GM13976 (cell line): ENCODE data around the gene PSME2.

Source experiments
- DNase-seq: peaks from one replicate; pipeline ENCODE4 v3.0.0; 2012; ENCODE audit warnings: low spot score
- CTCF ChIP-seq: IDR thresholded peaks from 2 replicates; pipeline ENCODE4 v1.5.1; 2012; ENCODE audit warnings: borderline replicate concordance, mild to moderate bottlenecking; ENCODE audit not compliant: insufficient read depth; ENCODE audit errors: extremely low read depth, missing control alignments, control extremely low read depth
- in situ Hi-C: fragments of 300-500 bp; cut with MboI; formaldehyde crosslinking; loops from one replicate; pipeline ENCODE4 v1.12.0; 2022; ENCODE audit warnings: low sequenced_read_pairs, mixed read lengths, inconsistent platforms; ENCODE audit not compliant: unreplicated experiment

The PSME2 gene

GRCh38 chr14:24179294-24179960, 33.0 kb upstream of the PSME2 start:
- in situ Hi-C loops: no loop called here

GRCh38 chr14:24178399-24179178, 32.2 kb upstream of the PSME2 start:
- in situ Hi-C loops: no loop called here
- DNase-seq: no peak
- TF ChIP-seq CTCF: no peak

More at GRCh38 chr14:24179294-24179960, 33.0 kb upstream of the PSME2 start:
- TF ChIP-seq CTCF: no peak
- no peak for DNase-seq

- in situ Hi-C loops: no loop called here
- no peak for DNase-seq
- no peak for TF ChIP-seq CTCF
Measured at GRCh38 chr14:24177891-24178290, 31.5 kb upstream of the PSME2 start.

GRCh38 chr14:24177041-24177825, 30.8 kb upstream of the PSME2 start:
- no peak for DNase-seq
- TF ChIP-seq CTCF: no peak
- in situ Hi-C loops: no loop called here

- in situ Hi-C loops: no loop called here
- TF ChIP-seq CTCF: no peak
- DNase-seq: no peak
Measured at GRCh38 chr14:24176599-24176998, 30.2 kb upstream of the PSME2 start.

GRCh38 chr14:24172871-24173281, 26.5 kb upstream of the PSME2 start:
- DNase-seq: no peak
- in situ Hi-C loops: no loop called here
- TF ChIP-seq CTCF: no peak
